ENCODE measurements around the gene SIRPD.
"Not testable (repeated sequence)": the region's sequence is repeated elsewhere in the genome, so short reads cannot be mapped to it uniquely, and the experiment has no call there.

Gene SIRPD

DNA sequence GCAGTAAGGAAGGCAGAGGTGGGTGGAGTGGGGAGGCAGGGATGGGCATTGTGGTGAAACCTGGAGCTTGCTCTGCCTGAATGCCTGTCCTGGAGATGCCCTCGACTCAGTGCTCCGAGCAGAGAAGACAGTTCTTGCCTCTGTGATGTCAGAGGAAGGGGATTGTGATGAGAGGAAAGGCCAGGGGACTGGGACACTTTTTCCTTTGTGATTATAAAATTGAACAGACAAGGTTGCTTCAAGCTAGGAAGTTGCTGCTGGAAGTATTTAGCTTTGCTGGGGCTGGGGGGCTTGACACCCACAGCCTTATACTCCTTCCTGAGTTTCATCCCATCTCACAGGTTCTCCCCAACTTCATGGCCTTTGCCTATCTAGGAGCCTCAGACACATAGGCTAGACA is at the start of gene SIRPD:
Gene SIRPD, minus strand, starts transcription at position 101 of the 400 bp plus-strand sequence. Its CDS starts 52 bp downstream, at position 49.
- DNase-seq = no peak

DNA sequence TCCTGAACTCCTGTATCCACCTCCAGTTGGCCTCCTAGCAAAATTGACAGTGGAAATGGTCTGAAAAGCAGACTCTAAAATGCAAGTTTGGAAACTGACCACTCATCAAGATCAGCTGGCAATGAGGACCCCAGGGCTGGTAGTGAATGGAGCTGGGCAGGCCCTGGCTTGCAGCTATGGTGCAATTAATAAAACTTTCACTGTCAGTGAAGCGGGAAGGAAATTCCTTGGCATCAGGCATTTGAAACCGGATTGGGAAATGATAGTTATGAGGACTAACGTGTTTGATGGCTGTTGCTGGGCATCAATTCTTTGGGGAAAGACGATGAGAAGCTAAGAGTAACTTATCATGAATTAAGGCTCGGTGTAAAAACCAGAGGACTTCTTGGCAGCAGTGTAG is 43.2 kb upstream of the SIRPD start:
- DNase-seq = no peak

DNA sequence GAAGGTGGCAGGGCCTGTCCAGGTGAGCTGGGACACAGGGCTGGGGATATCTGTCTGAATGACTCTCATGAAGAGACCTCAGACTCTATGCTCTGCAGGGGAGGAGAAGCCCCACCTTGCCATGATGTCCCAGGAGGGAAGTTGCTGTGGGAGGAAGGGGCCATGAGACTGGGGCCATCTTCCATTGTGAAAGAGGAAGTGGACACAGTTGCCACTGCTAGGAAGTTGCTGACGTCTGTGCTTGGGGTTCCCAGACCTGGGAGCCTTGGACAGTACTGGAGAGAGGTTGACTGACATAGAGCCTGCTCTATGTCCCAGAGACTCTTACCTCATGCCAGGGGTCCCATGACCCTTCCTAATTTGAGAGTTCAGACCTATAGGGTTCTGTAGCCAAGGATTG is 37.8 kb upstream of the SIRPD start:
- no peak for DNase-seq

DNA sequence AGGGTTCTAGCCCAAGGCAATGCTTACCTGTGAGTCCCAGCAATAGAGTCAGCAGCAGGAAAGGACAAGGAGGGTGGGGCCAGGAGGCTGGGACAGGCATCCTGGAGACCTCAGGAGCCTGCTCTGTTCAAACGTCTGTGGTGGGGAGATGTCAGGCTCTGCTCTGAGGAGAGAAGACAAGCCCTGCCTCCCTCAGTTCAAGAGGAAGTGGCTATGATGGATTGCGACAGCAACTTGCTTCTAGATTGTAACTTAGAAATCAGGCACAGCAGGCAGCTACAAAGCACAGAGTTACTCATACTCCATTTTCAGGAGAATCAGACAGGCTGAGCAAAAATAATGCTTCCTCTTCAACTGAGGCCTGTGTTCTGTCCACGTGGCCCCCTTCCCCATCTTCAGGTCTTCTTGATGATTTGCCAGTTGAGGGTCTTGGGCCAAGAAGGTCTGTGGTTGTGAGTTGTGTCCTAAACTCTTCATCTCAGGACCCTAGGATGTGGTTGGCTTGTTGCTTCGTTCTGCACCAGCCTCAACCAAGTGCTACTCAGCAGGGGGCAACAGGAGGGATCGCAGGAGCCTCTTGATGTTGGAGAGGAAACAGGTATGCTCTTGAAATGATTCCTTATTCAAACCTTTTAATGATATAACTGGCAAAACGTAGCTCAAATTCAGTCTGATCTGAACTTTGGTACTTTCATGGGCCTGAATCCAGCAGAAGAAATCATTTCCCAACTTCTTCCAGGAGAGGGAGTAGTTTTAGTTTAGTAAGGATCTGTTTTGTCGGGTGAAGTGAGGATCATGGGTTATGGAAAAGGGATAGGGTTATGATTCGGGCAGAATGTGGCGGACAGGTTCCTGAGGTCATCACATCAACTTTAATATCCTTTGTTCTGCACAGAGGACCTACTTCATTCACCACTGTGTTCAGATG is 31.3 kb upstream of the SIRPD start:
- no peak for DNase-seq

DNA sequence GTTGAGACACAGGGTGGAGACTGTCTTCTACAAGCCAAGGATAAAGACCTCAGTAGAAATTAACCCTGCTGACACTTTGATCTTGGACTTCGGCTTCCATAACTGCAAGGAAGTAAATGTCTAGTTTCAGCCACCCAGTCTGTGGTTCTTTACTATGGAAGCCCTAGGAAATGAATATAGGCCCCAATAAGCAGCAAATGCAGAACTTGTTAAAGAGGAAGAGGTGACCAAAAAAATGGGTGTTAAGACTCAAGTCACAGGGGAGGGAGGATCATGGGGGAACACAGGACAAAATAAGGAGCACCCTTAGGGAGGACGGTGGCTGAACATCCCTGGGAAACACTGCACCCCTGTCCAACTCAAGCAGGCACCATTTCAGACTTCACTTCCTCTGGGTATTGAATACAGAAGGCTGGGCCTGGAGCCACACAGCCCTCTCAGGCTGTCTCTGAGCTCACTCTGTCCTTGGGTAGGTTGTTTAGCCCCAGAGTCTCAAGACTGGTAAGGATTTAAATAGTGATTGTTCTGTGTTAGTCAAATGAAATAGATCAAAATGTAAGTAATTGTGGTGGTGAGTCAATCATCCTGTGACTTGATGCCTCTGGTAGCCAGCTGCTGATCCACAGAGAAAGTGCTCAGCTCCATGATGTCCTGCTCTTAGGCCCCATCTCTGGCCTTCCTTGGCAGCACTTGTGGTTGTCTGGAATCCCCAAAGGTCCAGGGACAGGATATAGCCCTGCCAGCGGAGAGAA is 30.5 kb upstream of the SIRPD start:
- DNase-seq = no peak

DNA sequence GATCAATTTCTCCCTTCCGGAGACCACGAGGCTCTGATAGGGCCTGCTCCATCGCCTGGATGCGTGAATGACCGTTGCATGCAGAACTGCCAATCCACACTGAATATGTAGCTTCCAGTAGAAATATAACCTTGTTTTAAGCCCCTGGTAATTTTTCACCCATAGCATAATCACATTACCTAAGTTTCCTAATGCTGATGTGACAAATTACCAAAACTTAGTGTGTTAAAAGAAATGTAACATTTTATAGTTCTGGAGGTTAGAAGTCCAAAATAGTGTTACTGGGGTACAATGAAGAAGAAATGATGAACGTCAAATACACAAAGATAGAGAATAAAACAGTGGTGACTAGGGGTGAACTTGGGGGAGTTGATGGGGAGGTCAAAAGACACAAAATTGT is 22.0 kb upstream of the SIRPD start:
- DNase-seq = no peak

DNA sequence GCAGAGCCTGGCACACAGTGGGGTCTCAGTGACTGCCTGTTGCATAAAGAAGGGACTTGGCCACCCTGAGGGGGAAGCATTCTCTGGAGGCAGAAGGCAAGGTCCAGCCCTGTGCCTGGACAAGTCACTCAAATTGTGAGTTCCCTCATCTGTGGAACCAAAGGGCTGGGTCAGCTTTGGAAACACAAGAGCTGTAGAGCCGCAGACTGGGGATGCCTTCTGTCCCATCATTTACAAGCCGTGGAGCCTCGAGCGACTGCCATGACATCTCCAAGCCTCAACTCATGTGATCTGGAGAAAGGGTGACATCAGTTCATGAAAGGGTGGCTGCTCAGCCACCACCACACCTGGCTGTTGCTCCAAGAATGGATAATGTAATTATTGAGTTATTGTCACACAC is 20.4 kb upstream of the SIRPD start:
- DNase-seq = no peak

DNA sequence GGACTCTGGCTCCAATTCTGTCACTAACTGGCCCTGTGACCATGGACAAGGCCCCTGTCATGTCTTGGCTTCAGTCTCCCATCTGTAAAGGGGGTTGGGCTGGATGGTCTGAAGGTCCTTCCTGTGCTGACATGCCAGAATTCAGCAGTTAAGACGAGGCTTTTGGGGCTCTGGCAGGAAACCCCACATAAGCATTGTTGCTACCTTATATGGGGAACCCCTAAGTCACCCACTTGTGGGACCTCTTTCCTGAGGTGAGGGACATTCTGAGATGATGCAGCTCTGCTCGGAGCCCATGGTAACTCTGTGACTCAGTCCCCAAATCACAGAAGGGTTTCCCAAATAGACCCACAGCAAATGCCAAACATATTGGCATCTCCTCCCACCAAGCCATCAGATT is 19.8 kb upstream of the SIRPD start:
- DNase-seq = not testable (repeated sequence)

- DNase-seq = no peak
These were observed 19.1 kb upstream of the SIRPD start for GRCh38 chr20:1576641-1577040.

GRCh38 chr20:1576003-1576402 is 18.5 kb upstream of the SIRPD start:
- DNase-seq = not testable (repeated sequence)

DNA sequence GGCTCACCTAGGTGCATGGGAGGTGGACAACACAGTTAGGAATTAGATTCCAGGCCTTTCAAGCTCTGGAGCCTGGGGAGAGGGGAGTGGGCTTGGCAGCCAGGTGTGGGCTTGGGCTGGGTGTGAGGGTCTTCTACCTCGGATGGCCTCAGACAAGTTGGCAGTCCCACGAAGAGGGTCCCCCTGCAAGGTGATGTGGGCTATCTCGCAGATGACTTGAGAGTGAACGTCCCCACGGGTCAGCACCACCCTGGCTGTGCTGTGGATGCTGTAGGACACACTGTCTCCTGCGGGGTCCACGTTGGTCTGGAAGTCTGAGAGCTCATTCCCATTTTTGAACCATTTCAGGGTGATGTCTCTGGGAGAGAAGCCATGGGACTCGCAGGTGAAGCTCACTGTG is 14.1 kb upstream of the SIRPD start:
- DNase-seq = not testable (repeated sequence)

DNA sequence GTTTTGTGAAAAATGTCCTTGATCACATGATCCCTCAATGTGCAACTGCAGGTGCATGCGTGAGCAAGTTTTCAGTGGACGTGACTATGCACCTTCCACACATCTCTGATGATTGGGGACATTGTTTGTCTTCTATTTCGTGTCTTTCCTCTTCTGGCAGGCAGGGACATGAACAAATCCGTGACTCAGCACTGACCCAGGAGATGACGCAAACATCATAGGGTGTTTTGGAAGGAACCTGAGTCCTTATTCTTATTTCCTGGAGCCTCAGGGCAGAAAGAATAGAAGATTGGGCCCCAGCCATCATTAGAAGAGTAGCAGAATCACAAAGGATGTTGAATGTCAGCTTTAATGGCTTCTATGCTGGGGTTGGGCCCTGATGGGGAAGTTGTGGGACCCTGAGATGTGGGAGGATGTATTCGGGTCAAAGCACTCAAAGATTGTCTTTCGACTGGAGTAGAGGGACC is 11.9 kb upstream of the SIRPD start:
- no peak for DNase-seq

GRCh38 chr20:1568163-1568490 is 10.6 kb upstream of the SIRPD start:
- no peak for DNase-seq

- no peak for DNase-seq
These were observed 10.1 kb upstream of the SIRPD start for GRCh38 chr20:1567392-1568162.

DNA sequence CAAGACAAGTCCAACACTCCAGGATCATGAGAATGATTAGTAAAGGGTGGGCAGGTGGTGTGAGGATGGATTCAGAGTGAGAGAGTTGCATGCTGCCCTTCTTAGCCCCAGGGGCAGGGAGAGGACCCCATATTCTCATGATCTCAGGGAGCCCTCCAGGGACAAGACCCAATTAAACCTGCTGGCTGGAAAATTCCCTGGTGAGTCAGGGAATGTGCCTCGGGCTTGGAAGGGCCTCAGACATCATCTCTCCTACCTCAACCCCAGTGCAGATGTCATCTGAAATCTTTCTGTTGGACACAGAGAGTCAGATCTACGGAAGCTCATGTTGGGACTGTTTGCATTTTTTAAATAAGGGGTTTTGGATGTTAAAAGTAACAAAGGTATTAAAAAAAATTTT is 9.2 kb upstream of the SIRPD start:
- DNase-seq = no peak

DNA sequence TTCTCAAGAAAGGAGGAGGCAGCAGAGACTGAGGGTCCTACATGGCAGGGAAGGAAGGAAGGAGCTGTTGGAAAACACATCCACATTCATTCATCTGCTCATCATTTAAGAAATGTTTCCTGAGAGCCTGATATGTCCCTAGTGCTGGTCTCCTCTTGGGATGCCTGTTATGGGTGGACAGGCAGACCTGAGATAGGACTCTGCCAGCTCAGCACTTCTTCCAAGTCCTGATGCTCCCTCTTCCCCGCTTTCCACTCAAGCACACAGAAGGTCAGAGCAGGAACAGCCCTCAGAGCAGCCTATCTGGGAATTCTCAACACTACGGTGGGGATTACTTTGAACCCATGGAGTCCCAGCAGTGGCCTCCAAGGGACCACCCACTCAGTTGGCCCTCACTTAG is 8.0 kb upstream of the SIRPD start:
- no peak for DNase-seq

DNA sequence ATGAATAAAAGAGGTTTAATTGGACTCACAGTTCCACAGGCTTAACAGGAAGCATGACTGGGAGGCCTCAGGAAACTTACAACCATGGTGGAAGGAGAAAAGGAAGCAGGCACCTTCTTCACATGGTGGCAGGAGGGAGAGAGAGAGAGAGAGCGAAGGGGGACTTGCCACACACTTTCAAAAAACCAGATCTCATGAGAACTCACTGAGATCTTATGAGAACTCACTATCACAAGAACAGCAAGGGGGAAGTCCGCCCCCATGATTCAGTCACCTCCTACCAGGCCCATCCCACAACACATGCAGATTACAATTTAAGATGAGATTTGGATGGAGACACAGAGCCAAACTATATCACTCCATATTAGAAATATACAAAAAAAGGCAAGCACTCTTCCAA is 6.1 kb upstream of the SIRPD start:
- DNase-seq = no peak

- DNase-seq = no peak
These were observed 5.1 kb upstream of the SIRPD start for GRCh38 chr20:1562622-1563021.

DNA sequence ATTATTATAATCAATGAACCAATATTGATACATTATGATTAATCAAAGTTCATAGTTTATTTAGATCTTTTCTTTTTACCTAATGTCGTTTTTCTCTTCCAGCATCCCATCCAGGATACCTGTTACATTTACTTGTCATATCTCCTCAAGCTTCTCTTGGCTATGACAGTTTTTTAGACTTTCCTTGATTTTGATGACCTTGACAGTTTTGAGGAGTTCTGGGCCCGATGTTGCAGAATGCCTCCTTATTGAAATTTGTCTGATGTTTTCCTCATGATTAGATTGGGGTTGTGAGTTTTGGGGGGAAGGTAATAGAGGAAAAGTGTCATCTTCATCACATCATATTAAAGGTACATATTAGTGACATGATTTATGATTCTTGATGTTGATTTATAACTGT is 3.8 kb upstream of the SIRPD start:
- DNase-seq = no peak

GRCh38 chr20:1555952-1556351 is 1.6 kb downstream of the SIRPD start:
- no peak for DNase-seq

DNA sequence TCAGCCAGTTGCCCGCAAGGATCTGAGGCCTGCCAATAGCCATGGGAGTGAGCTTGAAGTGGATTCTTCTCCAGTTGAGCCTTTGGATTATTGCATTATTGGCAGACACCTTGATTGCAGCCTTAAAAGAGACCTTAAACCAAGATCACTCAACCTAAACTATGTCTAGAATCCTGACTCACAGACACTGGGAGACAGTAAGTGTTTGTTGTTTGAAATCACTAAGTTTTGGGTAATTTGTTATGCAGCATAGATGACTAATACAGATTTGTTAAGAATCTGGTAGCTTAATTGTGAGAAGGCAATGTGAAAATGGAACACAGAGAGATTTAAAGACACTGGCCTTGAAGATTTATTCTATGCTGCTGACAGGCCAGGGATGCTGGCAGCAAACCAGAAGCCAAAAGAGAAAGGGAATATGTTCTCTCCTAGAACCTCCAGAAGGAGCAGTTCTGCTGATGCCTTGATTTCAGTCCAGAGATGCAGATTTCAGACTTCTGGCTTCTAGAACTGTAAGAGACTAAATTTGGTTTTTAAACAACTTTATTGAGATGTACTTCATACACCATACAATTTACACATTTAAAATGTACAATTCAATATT is 17.6 kb downstream of the SIRPD start:
- no peak for DNase-seq

- no peak for DNase-seq
These were observed 18.9 kb downstream of the SIRPD start for GRCh38 chr20:1538655-1539054.

DNA sequence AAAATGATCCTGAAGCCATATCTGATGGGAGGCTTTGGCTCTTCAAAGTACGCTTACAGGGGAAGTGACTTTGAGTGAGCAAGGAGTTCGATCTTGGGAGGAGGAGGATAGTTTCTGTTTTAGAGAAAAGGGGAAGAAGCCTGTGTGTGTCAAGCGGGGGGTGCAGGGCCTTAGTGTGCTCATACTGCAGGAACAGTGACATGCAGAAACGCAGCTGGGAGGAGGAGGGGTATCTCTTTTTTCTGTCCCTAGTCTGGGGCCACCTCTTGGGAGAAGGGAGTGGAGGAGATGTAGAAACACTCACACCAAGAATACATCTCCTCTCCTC is 19.8 kb downstream of the SIRPD start:
- no peak for DNase-seq
